ENCODE results near the gene OR12D1. TPM values are rescaled to one million over a fixed set of nuclear protein-coding genes. Genes with fewer than 3 reads are reported as not detected.

OR12D1 gene
- total RNA-seq, 2 donors from 2014 or later: not detected

- ATAC-seq (no peak), DNase-seq (no peak)
- intact Hi-C loops (cut with DNase I, micrococcal nuclease): no loop called here
Measured at GRCh38 chr6:29461021-29461814, 46.5 kb downstream of the OR12D1 start.

- intact Hi-C loops (cut with DNase I, micrococcal nuclease): no loop called here
- no peak for DNase-seq
- ATAC-seq: no peak
Measured at GRCh38 chr6:29462022-29462421, 47.3 kb downstream of the OR12D1 start.

- intact Hi-C loops (cut with DNase I, micrococcal nuclease): no loop called here
- DNase-seq (no peak), ATAC-seq (no peak)
Measured at GRCh38 chr6:29465279-29465678, 50.6 kb downstream of the OR12D1 start.

- no peak for DNase-seq
- intact Hi-C loops (cut with DNase I, micrococcal nuclease): no loop called here
- ATAC-seq: no peak
Measured at GRCh38 chr6:29465801-29466200, 51.1 kb downstream of the OR12D1 start.

- intact Hi-C loops (cut with DNase I, micrococcal nuclease): no loop called here
- ATAC-seq (no peak), DNase-seq (no peak)
Measured at GRCh38 chr6:29466241-29466640, 51.5 kb downstream of the OR12D1 start.

Other genes with a start within 250 kb of the OR12D1 start
- not detected for gene OR2J2, start 244.0 kb upstream of the OR12D1 start, total RNA-seq
- gene OR14J1, start 113.2 kb upstream of the OR12D1 start, total RNA-seq: not detected
- not detected for gene OR5V1, start 46.1 kb upstream of the OR12D1 start, total RNA-seq
- not detected for gene OR12D3, start 39.6 kb upstream of the OR12D1 start, total RNA-seq
- not detected for gene OR12D2, start 19.3 kb upstream of the OR12D1 start, total RNA-seq
- gene OR10C1, start 24.4 kb downstream of the OR12D1 start, total RNA-seq: not detected
- gene OR11A1, start 42.1 kb downstream of the OR12D1 start, total RNA-seq: not detected
- not detected for gene OR2H1, start 42.2 kb downstream of the OR12D1 start, total RNA-seq
- under 1 TPM in 1 of 2 donors, not detected in 1; 0.28 TPM for gene MAS1L, start 73.0 kb downstream of the OR12D1 start, total RNA-seq
- 1 to 10 TPM; 2.3 to 2.7 TPM for gene UBD, start 144.8 kb downstream of the OR12D1 start, total RNA-seq
- not detected for gene OR2H2, start 170.2 kb downstream of the OR12D1 start, total RNA-seq
- gene GABBR1, start 218.3 kb downstream of the OR12D1 start, total RNA-seq: 10 to 100 TPM; 16.7 to 21.8 TPM
- gene MOG, start 242.2 kb downstream of the OR12D1 start, total RNA-seq: not detected